DND-41 (cell line): ENCODE data around the gene ADRA1B.

Experiments
- CTCF ChIP-seq: IDR thresholded peaks from 2 replicates; pipeline ENCODE4 v1.5.1; 2012; ENCODE audit warnings: borderline replicate concordance, low read length, moderate library complexity, mild to moderate bottlenecking; ENCODE audit not compliant: poor library complexity, severe bottlenecking; ENCODE audit errors: extremely low read depth
- EZH2 ChIP-seq: IDR thresholded peaks from 3 replicates; pipeline ENCODE4 v1.6.1; 2012; ENCODE audit warnings: borderline replicate concordance, low read depth, mild to moderate bottlenecking, moderate library complexity, low read length, inconsistent platforms; ENCODE audit not compliant: severe bottlenecking

GRCh38 chr5:159951834-159952233, 35.6 kb downstream of the ADRA1B start:
- TF ChIP-seq CTCF (no peak), EZH2 (no peak)
